K562 (cell line): Measurements from ENCODE around the gene C11orf42. TPM values are rescaled to one million over a fixed set of nuclear protein-coding genes. Genes with fewer than 3 reads are reported as not detected.

ENCODE experiments used
- ATAC-seq: fragments of 200-7000 bp; cut with Tn5 transposase; 3 replicates; pipeline ENCODE4 v1.9.1; 2020; ENCODE audit warnings: moderate library complexity
- BruUV-seq: library from RNA; stranded (reverse); fragments of 400-500 nt; replicated peaks from 2 replicates; lab custom pipeline; 2021; lab: Mats Ljungman, UMichigan
- CTCF ChIA-PET: fragments of 300-600 bp; formaldehyde crosslinking; extraction: SDS; loops from one replicate; lab custom pipeline; 2021; ENCODE audit warnings: low intra/inter-chr PET ratio; lab: Yijun Ruan, JAX
- POLR2A ChIA-PET: fragments of 300-600, 350-650 bp; sonication (Branson Sonifier 250); formaldehyde crosslinking; extraction: SDS; loops from one replicate; lab custom pipeline; 2021; ENCODE audit warnings: antibody characterized with exemption, inconsistent platforms; lab: Yijun Ruan, JAX
- DNase-seq, 4 experiments: peaks; one replicate each; pipeline versions ENCODE4 v3.0.0 to v3.0.0-alpha.2; 2011 to 2018; ENCODE audit warnings: low spot score in 3 of 4, mixed read lengths in 3 of 4; ENCODE audit errors: extremely low read depth in 1 of 4
- FAIRE-seq: peaks from 2 replicates; lab custom pipeline; 2011; peaks lifted over from hg19 to GRCh38; lab: Jason Lieb, UNC
- H2AFZ ChIP-seq: 2 replicates; pipeline ENCODE4 v1.6.0; 2011; ENCODE audit warnings: low read depth, low read length, control low read depth, inconsistent platforms
- H3K27ac ChIP-seq: fragments of 200-600 bp; 3 replicates; pipeline ENCODE4 v1.8.0; 2011; ENCODE audit warnings: low read depth, mild to moderate bottlenecking, control low read depth, inconsistent platforms, low read length, moderate library complexity, mixed read lengths; ENCODE audit errors: extremely low read depth
- H3K27me3 ChIP-seq, 2 experiments: fragments of 300-600 bp in 1 of 2; 2 replicates in 1 of 2; 3 replicates in 1 of 2; pipeline versions ENCODE4 v1.6.0 to v1.8.0; 2011; ENCODE audit warnings: inconsistent platforms in 2 of 2, low read length in 2 of 2, mild to moderate bottlenecking in 1 of 2, mixed read lengths in 1 of 2, moderate library complexity in 1 of 2; ENCODE audit not compliant: control insufficient read depth in 2 of 2, insufficient read depth in 2 of 2
- H3K36me3 ChIP-seq: fragments of 300-600 bp; 3 replicates; pipeline ENCODE4 v1.8.0; 2011; ENCODE audit warnings: mild to moderate bottlenecking, low read length, inconsistent platforms; ENCODE audit not compliant: control insufficient read depth, insufficient read depth
- H3K4me1 ChIP-seq, 2 experiments: fragments of 200-600 bp in 1 of 2; replicated peaks in 1 of 2; 2 replicates in 1 of 2; 3 replicates in 1 of 2; pipeline versions ENCODE4 v1.5.1 to v1.8.0; 2011; ENCODE audit warnings: inconsistent platforms in 2 of 2, low read length in 2 of 2, mild to moderate bottlenecking in 1 of 2, mixed read lengths in 1 of 2, moderate library complexity in 1 of 2; ENCODE audit not compliant: control insufficient read depth in 2 of 2, insufficient read depth in 2 of 2
- H3K4me2 ChIP-seq: 2 replicates; pipeline ENCODE4 v1.6.1; 2011; ENCODE audit warnings: low read length, control low read depth, inconsistent platforms, mixed read lengths; ENCODE audit not compliant: insufficient read depth
- H3K4me3 ChIP-seq: fragments of 200-600 bp; sonication (generic), shearing (Covaris generic); 2 replicates; pipeline ENCODE4 v1.5.1; 2016; ENCODE audit warnings: control low read depth, inconsistent platforms
- H3K79me2 ChIP-seq: fragments of 200-600 bp; 3 replicates; pipeline ENCODE4 v1.8.0; 2011; ENCODE audit warnings: low read length, inconsistent platforms; ENCODE audit not compliant: control insufficient read depth, insufficient read depth
- H3K9ac ChIP-seq, 2 experiments: 2 replicates each; pipeline versions ENCODE4 v1.6.0 to v1.6.1; 2011; ENCODE audit warnings: low read depth in 2 of 2, low read length in 2 of 2, control low read depth in 1 of 2, inconsistent platforms in 1 of 2, mild to moderate bottlenecking in 1 of 2, mixed read lengths in 1 of 2; ENCODE audit not compliant: insufficient read depth in 1 of 2
- H3K9me1 ChIP-seq: one replicate; pipeline ENCODE4 v1.6.0; 2011; ENCODE audit warnings: inconsistent platforms, mild to moderate bottlenecking, low read length, moderate library complexity; ENCODE audit not compliant: control insufficient read depth, insufficient read depth
- H3K9me3 ChIP-seq: replicated peaks from 2 replicates; pipeline ENCODE4 v1.5.1; 2011; ENCODE audit warnings: low read depth, low read length, inconsistent platforms; ENCODE audit not compliant: control insufficient read depth, insufficient read depth
- H4K20me1 ChIP-seq: replicated peaks from 2 replicates; pipeline ENCODE4 v1.6.1; 2011; ENCODE audit warnings: low read length, inconsistent platforms, mixed read lengths; ENCODE audit not compliant: control insufficient read depth, insufficient read depth
- AFF1 ChIP-seq, 2 experiments: fragments of 450-650 bp; IDR thresholded peaks; 2 replicates each; pipeline ENCODE4 v1.6.1; 2018; ENCODE audit warnings: mild to moderate bottlenecking in 2 of 2, low read depth in 1 of 2; ENCODE audit not compliant: partially characterized antibody in 2 of 2
- ARHGAP35 ChIP-seq: fragments of 450-650 bp; IDR thresholded peaks from 2 replicates; pipeline ENCODE4 v1.6.1; 2018; ENCODE audit not compliant: partially characterized antibody
- ARID3B ChIP-seq: fragments of 250-450 bp; sonication (Bioruptor Pico); IDR thresholded peaks from 2 replicates; pipeline ENCODE4 v1.4.0; 2020; ENCODE audit warnings: borderline replicate concordance
- MCM7 ChIP-seq, 2 experiments: fragments of 450-650 bp; IDR thresholded peaks; 2 replicates each; pipeline ENCODE4 v1.6.1; 2016 to 2018
- RBM15 ChIP-seq: fragments of 200-400 bp; formaldehyde crosslinking; IDR thresholded peaks from 2 replicates; pipeline ENCODE4 v1.6.1; 2018; ENCODE audit warnings: mild to moderate bottlenecking, low read length, moderate library complexity; ENCODE audit not compliant: insufficient read depth
- WGBS: fragments of 100-300 bp; shearing (Covaris generic); methylation state at CpG from one replicate; pipeline ENCODE4 v1.1.6; 2016; ENCODE audit warnings: low coverage, mixed read lengths; ENCODE audit not compliant: insufficient coverage; ENCODE audit errors: missing lambda C conversion rate; 5-methylcytosine and 5-hydroxymethylcytosine counted together
- in situ Hi-C: fragments of 300-500 bp; cut with MboI; formaldehyde crosslinking; loops from 4 replicates; pipeline ENCODE4 v1.15.0; 2018; ENCODE audit warnings: inconsistent platforms, mixed read lengths
- intact Hi-C: fragments of 100-400 bp; cut with micrococcal nuclease; formaldehyde crosslinking; loops from 2 replicates; pipeline ENCODE4 v1.14.2; 2022
- polyA plus RNA-seq, 8 experiments: library from polyadenylated mRNA; depleted of rRNA in 4 of 8; stranded (reverse) in 5 of 8; unstranded in 3 of 8; fragments of >200 nt; fragmentation: Nextera tagmentation in 2 of 8; fragmentation: Illumina TruSeq in 1 of 8; extraction: Ambion mirVana in 2 of 8; extraction: Trizol in 1 of 8; gene quantifications; 2 replicates each; pipeline versions ENCODE4 v1.2.1 to v1.2.3, GENCODE V29; 2011 to 2014; ENCODE audit warnings: inconsistent platforms in 1 of 8, missing spikeins in 1 of 8
- total RNA-seq, 7 experiments: library from RNA; depleted of rRNA in 6 of 7; stranded (reverse); fragments of >200 nt in 6 of 7; fragmentation: Illumina TruSeq in 2 of 7; extraction: Trizol in 2 of 7; gene quantifications; 2 replicates each; pipeline versions ENCODE4 v1.2.1 to v1.2.3, GENCODE V29; 2011 to 2021; ENCODE audit warnings: low replicate concordance in 1 of 7

Gene C11orf42
- total and polyA plus RNA-seq, 9 of the 15 experiments (the other 6 are each of a cell fraction or from before 2014, with no cell fraction given), result not detected

- no peak for DNase-seq
- Histone ChIP-seq H3K27me3 (no peaks in the 10 kb centered on the region), H3K36me3 (peaks cover 33% of the 10 kb centered on the region; the same call in 2 of the 3 replicates), H3K9ac (no peak overlapping the region), H3K4me3 (no peak overlapping the region), H4K20me1 (peaks cover 10% of the 10 kb centered on the region), H3K9me3 (no peaks in the 10 kb centered on the region), H3K4me2 (no peak overlapping the region), H2AFZ (no peak overlapping the region), H3K4me1 (peaks cover 5 to 33% of the 10 kb centered on the region in 2 experiments), H3K9me1 (peaks cover 7% of the 10 kb centered on the region), H3K27ac (no peak overlapping the region), H3K79me2 (peaks cover 40% of the 10 kb centered on the region)
- CTCF ChIA-PET, result no interaction called here
- FAIRE-seq, result no peak
- WGBS, result 85% methylated on average over 2 of the region's 2 CpGs
- ATAC-seq, result 0 out of 3 replicates have a peak, but pooled peaks have one; percentile 15
- in situ Hi-C loops (no loop called here), intact Hi-C loops (no loop called here)
- POLR2A ChIA-PET, result interaction anchor here (2.6 kb wide), 1 partner anchor 10 kb away, joined by 11 read pairs; no protein-coding TSS in a partner anchor
- TF ChIP-seq ARHGAP35, result no peak
- no peak for TF ChIP-seq AFF1 (IDR thresholded peaks at IDR 0.05; ENCODE audit: low read depth in 1 of 2, partially characterized antibody in 2 of 2)
- no peak for TF ChIP-seq RBM15
- no peak for TF ChIP-seq MCM7 (IDR thresholded peaks at IDR 0.05)
- no peak for TF ChIP-seq ARID3B (CRISPR knock-in tag)
- no TSS peak for BruUV-seq
These were observed 20.5 kb downstream of the C11orf42 start for GRCh38 chr11:6225896-6226295.
